ENCODE results near the gene NDUFS4. TPM values are rescaled to one million over a fixed set of nuclear protein-coding genes. Genes with fewer than 3 reads are reported as not detected.

Gene NDUFS4
- total RNA-seq, 1 experiment from 2014 or later: 92.9 TPM

DNA sequence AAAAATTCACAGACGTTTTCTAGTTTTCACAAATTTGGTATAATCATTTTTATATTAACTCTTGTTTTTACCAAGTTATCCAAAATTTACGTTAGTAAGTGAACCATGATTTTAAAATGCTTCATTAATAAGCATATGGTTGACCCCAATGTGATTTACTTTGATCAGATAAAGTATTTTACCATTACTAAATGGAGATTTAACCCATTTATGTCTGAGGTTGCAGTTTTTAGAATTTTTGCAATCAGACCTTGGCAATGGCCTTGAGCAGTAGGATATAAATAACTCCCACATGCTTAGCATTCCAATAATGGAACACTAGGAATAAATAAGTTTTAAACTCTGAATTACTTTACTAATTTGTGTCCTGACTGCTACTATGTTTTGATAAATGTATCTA lies 84.6 kb downstream of the NDUFS4 start:
- Histone ChIP-seq H3K9me3 (ENCODE audit: control insufficient read depth, low read depth, low read length) (no peaks in the 10 kb centered on the region), H3K23ac (ENCODE audit: insufficient read length, low read depth, low read length) (no peak overlapping the region), H2AK5ac (ENCODE audit: insufficient read length, low read length) (no peak overlapping the region), H3T11ph (ENCODE audit: low read length) (no peak overlapping the region), H3K27me3 (ENCODE audit: insufficient read depth, low read length) (no peaks in the 10 kb centered on the region), H2BK12ac (ENCODE audit: insufficient read length, low read depth, low read length) (no peak overlapping the region), H4K91ac (ENCODE audit: insufficient read length, low read depth, low read length) (no peak overlapping the region), H2BK15ac (ENCODE audit: low read depth, low read length) (no peak overlapping the region), H2BK5ac (ENCODE audit: insufficient read length, low read length) (no peak overlapping the region), H3K18ac (ENCODE audit: insufficient read length, low read depth, low read length) (no peak overlapping the region), H3K27ac (ENCODE audit: insufficient read length, low read depth, low read length) (no peak overlapping the region), H2BK120ac (ENCODE audit: low read depth, low read length, poor library complexity, severe bottlenecking) (no peak overlapping the region), H4K20me1 (ENCODE audit: control insufficient read depth, insufficient read depth, insufficient read length) (no peaks in the 10 kb centered on the region), H2AFZ (ENCODE audit: low read length) (no peak overlapping the region), H4K8ac (replicated peaks; ENCODE audit: insufficient read length, low read depth, low read length) (no peak overlapping the region), H3K14ac (ENCODE audit: insufficient read depth, low read length) (no peak overlapping the region), H3K56ac (ENCODE audit: insufficient read length, low read depth, low read length) (no peak overlapping the region), H3K4me2 (ENCODE audit: insufficient read depth, insufficient read length, low read length) (no peak overlapping the region), H3K9ac (ENCODE audit: extremely low read depth, insufficient read length, low read length) (no peak overlapping the region), H3K79me1 (ENCODE audit: insufficient read depth, low read depth, low read length, poor library complexity, severe bottlenecking) (no peaks in the 10 kb centered on the region), H3K79me2 (ENCODE audit: insufficient read depth, low read length) (no peaks in the 10 kb centered on the region), H3K4me1 (ENCODE audit: insufficient read depth, low read length) (peaks cover 4% of the 10 kb centered on the region; the same call in 1 of the 2 replicates), H2BK20ac (ENCODE audit: low read depth, low read length, poor library complexity, severe bottlenecking) (no peak overlapping the region), H3K23me2 (ENCODE audit: insufficient read length, low read depth, low read length, poor library complexity, severe bottlenecking) (no peaks in the 10 kb centered on the region), H3K4ac (ENCODE audit: low read depth, low read length) (no peak overlapping the region), H4K5ac (ENCODE audit: insufficient read length, low read depth, low read length) (no peak overlapping the region)
- Mint-ChIP-seq H3K27me3 (ENCODE audit: low read depth) (no peaks in the 10 kb centered on the region), H3K27ac (peak overlapping the region in 1 of 3 experiments; percentile 51; a peak in 2 of 7 replicates), H3K9me3 (peaks cover 6% of the 10 kb centered on the region in 2 experiments; a peak in 3 of 5 replicates), H3K4me3 (no peak overlapping the region), H3K4me1 (peaks cover 36 to 38% of the 10 kb centered on the region in 2 experiments), H3K36me3 (ENCODE audit: insufficient read depth in 1 of 3, low read depth in 3 of 3) (peaks cover 16 to 23% (median 22%) of the 10 kb centered on the region in 3 experiments)
- TF ChIP-seq, protein P1, sequence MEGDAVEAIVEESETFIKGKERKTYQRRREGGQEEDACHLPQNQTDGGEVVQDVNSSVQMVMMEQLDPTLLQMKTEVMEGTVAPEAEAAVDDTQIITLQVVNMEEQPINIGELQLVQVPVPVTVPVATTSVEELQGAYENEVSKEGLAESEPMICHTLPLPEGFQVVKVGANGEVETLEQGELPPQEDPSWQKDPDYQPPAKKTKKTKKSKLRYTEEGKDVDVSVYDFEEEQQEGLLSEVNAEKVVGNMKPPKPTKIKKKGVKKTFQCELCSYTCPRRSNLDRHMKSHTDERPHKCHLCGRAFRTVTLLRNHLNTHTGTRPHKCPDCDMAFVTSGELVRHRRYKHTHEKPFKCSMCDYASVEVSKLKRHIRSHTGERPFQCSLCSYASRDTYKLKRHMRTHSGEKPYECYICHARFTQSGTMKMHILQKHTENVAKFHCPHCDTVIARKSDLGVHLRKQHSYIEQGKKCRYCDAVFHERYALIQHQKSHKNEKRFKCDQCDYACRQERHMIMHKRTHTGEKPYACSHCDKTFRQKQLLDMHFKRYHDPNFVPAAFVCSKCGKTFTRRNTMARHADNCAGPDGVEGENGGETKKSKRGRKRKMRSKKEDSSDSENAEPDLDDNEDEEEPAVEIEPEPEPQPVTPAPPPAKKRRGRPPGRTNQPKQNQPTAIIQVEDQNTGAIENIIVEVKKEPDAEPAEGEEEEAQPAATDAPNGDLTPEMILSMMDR (conservative IDR thresholded peaks at IDR 0.05): no peak
- no CpG with 5 or more reads among the region's 2 CpGs for WGBS (ENCODE audit: extremely low coverage, insufficient read length, low lambda C conversion rate)
- no peak for DNase-seq
